Esophagus mucosa (tissue), 1 donor: Measurements from ENCODE around the gene EVX2. TPM values are rescaled to one million over a fixed set of nuclear protein-coding genes. Genes with fewer than 3 reads are reported as not detected.

Source experiments
- ATAC-seq: fragments of 200-7000 bp; cut with Tn5 transposase; one replicate; pipeline ENCODE4 v1.9.1; 2020
- total RNA-seq: library from RNA; stranded (reverse); gene quantifications from one replicate; pipeline ENCODE4 v1.2.4, GENCODE V29; 2023
- donor health status: DM: yes; HTN: yes; CAD: no.

EVX2 gene
- total RNA-seq, 1 donor from 2014 or later, result not detected

DNA sequence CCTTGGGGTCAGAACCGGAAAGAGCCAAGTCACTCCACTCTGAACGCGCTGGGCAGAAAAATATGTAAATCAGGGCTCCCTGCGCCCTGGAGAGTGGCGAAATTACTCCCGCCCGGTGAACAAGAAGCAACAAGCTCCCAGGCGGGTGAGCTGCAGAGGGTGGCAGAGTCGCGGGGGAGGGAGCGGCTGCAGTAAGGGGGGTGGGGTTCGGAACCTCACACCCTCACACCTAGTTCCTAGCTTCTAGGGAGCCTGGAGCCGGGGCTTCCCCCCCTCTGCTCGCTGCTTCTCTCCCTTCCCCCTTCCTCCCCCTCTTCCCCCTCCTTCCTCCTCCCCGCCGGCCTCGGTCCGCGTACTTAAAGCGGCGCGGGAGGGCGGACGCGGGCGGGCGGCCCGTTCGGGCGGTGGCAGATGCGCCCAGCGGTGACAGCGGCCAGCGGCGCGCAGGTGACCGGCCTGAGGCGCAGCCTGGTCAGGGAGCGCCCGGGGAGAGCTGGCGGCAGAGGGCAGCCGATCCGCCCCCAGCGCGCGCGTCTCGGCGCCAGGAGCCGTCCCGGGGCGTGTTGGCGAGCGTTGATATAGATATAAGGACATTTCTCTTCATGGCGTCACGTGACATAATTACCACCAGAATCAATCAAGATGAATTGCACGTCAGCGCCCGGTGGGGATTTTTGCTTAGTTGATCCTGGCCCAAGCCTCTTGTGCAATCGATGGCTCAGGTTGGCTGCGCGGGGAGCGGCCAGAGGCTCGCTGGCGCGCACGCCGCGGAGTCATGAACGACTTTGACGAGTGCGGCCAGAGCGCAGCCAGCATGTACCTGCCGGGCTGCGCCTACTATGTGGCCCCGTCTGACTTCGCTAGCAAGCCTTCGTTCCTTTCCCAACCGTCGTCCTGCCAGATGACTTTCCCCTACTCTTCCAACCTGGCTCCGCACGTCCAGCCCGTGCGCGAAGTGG is 23.1 kb upstream of the EVX2 start, which contains the start of gene HOXD11:
Gene HOXD11, plus strand, starts transcription at position 700 of the 959 bp plus-strand sequence. Its CDS starts 76 bp downstream, at position 776.
- peak; percentile 69 for ATAC-seq

- no peak for ATAC-seq
Observed at GRCh38 chr2:176105730-176106580, 22.2 kb upstream of the EVX2 start.

DNA sequence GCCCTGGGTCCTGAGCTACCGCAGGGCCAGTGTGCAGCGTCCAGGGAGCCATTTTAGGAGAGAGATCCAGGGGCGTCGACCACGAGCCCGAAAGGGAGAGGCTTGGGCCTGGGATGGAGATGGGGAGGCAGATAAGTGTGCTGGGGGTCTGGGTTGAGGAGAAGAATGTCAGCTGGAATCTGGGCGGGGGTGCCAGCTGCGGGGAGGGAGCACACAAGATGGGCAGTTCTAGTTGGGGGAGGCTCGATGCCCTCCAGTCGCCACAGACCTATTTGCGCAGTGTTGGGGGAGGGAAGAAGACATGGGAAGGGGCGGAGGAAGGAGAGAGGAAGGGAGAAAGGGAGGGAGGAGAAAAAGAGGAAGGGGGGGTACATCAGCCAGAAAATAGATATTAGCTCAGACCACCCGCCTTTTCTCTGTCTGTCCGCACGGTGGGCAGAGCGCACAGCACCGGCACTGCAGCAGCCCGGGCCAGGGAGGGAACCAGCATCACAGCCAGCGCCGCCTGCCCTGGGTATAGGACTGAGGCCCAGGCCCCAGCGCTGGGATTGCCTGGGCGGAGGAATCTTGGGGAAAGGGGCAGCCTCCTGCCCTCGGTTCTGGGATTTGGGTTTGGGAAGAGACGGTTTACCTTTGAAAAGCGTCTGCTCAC is 21.4 kb upstream of the EVX2 start:
- ATAC-seq, result no peak

DNA sequence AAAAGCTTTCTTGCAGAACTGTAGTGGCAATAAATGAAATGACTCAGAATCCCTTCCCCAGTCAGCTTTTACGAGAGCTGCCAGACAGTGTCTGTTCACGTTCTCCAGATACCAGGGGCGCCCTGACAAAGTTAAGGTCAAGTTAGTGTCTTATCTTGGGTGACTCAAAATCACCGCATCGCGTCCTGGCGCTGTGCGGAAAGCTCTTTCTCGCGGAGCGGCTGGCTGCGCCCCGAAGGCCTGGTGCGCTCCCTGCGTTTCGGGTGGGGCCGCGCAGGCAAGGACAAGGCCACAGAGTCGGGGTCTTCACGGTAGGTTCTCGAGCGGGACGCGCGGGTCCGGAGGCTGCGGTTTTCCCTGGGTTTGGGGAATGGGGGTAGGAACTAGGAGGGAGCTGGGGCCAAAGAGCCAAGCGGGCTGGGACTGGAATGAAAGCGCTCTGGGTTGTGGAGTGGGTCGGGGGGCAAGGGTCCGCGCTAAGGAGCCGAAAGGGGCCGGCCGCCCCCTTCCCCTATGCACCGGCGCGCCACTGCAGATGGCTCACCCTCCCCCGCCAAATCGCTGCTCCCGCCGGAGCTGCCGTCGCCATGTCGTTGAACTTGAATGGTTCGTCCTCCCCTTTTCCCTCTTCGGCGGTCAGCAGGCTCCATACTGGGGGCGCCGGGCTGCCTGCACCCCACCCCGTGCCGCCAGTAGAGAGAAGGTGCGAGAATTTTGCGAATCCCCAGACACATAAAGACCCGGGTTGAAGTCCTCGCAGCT is 20.7 kb upstream of the EVX2 start:
- ATAC-seq, result no peak

DNA sequence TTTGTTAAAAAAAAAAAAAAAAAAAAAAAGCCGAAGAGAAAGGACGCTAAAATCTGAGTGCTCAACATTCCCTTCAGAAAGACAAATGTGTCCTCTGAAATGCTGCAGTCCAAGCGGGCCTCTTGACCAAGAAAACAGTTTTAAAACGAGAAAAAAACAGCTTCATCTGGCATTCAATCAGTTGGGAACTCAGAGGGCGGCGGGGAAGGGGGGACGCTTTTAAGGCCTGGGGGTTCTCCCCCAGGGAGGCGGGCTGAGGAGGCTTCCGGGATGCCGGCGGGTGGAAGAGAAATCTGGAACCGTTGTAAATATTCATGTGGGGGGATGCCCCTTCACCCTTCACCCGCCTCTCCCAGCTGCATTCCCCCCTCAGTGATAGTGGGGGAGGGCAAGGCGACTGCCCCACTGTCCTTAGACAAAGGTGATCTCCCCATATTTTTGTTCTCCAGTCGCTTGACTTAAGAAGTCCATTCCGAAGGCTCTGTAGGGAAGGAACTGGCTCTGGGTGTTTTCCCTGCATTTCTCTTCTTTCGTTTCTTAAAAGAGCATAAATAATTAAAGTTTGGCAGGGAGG is 20.1 kb upstream of the EVX2 start:
- ATAC-seq, result no peak

- ATAC-seq, result no peak
Observed at GRCh38 chr2:176103194-176103593, 19.4 kb upstream of the EVX2 start.

GRCh38 chr2:176102309-176102866 is 18.6 kb upstream of the EVX2 start:
- no peak for ATAC-seq

DNA sequence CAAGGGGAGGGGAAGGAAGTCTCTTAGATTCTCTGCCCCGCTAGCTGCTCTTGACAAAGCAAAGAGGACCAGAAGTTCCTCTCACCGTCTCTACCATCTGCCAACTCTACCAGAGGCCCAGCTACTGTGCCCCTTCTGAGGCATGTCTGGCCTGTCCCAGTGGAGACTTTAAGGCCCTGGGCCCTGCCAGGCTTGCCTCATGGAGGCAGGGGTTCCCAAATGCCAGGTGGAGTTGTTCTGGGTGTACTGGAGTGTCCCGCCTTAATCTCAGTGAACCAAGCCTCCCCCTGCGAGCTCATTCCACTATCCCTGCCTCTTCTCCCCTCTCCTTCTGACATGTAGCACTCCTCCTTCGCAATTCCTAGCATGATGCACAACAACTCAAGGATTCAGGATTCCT is 18.1 kb upstream of the EVX2 start:
- ATAC-seq, result no peak

- ATAC-seq, result no peak
Observed at GRCh38 chr2:176101216-176101830, 17.6 kb upstream of the EVX2 start.

- ATAC-seq, result no peak
Observed at GRCh38 chr2:176100547-176101140, 16.9 kb upstream of the EVX2 start.

DNA sequence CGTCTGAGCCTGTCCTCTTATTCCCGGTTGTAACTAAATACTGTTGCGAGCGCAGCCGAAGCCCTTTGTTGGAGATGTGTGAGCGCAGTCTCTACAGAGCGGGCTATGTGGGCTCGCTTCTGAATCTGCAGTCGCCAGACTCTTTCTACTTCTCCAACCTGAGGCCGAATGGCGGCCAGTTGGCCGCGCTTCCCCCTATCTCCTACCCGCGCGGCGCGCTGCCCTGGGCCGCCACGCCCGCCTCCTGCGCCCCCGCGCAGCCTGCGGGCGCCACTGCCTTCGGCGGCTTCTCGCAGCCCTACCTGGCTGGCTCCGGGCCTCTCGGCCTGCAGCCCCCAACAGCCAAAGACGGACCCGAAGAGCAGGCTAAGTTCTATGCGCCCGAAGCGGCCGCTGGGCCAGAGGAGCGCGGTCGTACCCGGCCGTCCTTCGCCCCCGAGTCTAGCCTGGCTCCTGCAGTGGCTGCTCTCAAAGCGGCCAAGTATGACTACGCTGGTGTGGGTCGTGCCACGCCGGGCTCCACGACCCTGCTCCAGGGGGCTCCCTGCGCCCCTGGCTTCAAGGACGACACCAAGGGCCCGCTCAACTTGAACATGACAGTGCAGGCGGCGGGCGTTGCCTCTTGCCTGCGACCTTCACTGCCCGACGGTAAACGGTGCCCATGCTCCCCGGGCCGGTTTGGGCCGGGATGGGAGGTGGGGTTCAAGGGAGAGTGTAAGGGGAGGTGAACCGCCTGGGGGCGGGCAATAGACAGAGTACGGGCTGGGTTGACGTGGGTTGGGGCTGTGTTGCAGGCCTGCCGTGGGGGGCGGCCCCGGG is 16.2 kb upstream of the EVX2 start, which contains the start of gene HOXD12:
Gene HOXD12, plus strand, starts transcription at position 68 of the 819 bp plus-strand sequence. Its CDS starts 7 bp downstream, at position 75.
- ATAC-seq, result no peak

DNA sequence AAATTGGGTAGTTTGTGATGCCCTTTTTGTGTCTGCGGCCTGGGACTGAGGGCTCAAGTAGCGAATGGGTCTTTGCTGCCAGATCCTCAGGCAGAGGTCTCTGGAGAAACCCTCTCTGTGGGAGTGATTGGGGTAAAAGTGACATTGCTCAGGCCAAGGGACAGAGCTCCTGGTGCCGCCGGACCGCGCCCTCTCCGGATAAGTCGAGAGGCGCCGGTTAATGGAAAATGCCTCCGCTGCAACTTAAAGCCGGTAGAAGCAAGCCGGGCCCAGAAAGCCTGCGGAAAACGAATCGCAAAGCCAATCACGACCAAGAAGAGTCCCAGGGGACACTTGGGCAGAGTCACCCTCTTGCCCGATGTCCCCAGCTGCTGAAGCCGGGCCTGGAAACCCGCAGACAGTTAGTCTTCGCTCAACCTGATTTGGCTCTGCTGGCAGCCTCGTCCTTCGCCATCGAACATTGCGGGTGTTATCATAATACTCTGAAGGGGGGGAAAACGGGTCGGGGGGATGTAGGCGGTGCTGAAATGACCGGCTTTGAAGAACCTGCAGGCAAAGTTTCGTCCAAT is 15.5 kb upstream of the EVX2 start:
- no peak for ATAC-seq

DNA sequence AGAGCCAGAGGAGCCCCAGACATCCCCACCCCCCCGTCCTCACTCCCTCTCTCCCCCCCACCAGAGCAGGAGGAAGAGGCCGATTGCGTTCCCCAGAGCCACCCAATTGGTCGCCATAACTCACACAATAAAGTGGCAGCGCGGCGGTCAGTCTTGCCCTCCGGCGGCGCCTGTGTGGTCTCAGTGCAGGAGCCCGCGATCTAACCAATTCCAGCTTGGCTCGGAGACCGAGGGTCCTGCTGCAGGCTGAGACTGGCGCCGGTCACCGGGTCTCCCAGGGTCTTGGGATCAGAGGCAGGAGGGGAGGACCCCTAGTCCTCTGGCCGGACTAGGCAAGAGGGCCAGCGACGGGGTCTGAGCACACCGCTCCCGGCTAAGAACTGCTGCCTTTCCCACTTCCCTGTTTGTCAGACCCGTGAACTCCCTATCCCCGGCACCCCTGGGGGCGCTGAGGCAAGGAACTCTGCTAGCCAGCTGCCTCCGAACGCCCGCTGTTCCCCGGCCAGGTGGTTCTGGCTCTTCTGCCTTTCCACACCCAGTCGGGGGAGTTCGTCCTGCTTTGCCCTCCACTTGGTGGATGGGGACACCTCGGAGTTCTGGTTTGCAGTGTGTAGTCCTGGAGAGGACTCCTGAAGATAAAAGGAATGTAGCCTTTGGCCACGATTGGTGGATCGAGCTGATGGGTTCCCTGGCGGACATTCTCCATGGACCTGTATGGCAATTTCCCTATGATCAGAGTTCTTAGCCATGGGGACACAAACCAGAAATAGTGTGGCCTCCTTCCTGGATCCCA is 14.8 kb upstream of the EVX2 start:
- no peak for ATAC-seq

- ATAC-seq, result no peak
Observed at GRCh38 chr2:176097820-176098365, 14.1 kb upstream of the EVX2 start.

DNA sequence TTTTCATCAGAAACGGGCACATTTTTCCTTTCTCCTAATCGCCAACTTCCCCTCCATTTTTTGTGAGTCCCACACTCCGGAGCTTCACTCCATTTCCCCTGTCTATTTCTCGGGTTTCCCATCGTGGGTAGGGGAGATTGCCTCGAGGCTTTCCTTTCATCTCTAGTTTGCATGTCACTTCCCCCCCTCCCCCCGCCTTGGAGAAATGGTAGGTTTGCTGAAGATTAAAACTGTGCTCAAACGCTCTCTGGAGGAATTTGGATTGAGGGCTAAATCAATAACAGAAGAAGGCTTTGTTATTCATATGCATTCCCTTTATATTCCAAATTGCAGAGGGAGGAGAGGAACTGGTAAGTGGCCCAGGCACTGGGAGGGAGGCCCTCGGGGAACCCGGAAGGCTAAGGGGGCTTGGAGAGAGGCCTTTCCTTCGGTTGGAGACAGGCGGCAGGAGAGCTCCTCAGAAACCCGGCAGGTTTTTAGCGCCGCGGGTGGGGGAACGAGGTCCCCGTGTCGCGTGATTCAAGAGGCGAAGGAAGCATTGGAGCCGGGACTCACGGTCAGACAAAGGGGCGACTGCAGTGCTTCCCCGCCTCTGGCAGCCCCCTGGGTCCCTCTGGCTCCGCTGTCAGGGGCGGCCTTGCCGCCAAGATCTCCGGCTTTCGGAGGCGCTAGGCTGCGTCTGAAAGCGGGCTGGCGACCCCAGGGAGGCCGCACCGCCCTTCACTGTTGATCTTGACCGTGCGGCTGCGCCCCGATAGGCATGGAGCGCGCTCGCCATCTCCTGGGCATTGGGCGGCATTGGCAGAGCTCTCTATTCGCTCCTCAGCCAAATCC is 13.4 kb upstream of the EVX2 start:
- ATAC-seq, result peak; percentile 86

GRCh38 chr2:176096243-176096985 is 12.7 kb upstream of the EVX2 start:
- ATAC-seq, result no peak
